ENCODE data around the gene ADAM21. TPM values are rescaled to one million over a fixed set of nuclear protein-coding genes. Genes with fewer than 3 reads are reported as not detected.
"Not testable (repeated sequence)": the region's sequence is repeated elsewhere in the genome, so short reads cannot be mapped to it uniquely, and the experiment has no call there.

The ADAM21 gene
- total RNA-seq, 3 donors from 2014 or later (not counting 1 experiment from before 2014, with no cell fraction given): not detected

DNA sequence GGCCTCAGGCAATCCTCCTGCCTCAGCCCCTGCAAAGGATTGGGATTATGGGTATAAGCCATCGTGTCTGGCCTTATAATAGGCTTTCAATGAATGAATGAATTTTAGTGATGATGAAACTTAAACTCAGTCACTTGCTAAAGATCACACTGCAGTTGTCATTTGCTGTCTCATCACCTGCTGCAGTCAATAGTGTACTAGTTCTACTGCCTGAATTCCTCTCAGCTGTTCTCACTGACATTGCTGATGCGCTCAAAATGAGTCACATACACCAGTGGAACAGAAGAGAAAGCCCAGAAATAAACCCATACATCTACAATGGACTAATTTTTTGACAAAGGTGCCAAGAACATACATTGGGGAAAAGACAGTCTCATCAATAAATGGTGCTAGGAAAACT lies 29.4 kb upstream of the ADAM21 start:
- no peak for DNase-seq
- TF ChIP-seq, protein P1, sequence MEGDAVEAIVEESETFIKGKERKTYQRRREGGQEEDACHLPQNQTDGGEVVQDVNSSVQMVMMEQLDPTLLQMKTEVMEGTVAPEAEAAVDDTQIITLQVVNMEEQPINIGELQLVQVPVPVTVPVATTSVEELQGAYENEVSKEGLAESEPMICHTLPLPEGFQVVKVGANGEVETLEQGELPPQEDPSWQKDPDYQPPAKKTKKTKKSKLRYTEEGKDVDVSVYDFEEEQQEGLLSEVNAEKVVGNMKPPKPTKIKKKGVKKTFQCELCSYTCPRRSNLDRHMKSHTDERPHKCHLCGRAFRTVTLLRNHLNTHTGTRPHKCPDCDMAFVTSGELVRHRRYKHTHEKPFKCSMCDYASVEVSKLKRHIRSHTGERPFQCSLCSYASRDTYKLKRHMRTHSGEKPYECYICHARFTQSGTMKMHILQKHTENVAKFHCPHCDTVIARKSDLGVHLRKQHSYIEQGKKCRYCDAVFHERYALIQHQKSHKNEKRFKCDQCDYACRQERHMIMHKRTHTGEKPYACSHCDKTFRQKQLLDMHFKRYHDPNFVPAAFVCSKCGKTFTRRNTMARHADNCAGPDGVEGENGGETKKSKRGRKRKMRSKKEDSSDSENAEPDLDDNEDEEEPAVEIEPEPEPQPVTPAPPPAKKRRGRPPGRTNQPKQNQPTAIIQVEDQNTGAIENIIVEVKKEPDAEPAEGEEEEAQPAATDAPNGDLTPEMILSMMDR (IDR thresholded peaks at IDR 0.05): no peak
- no peaks in the 10 kb centered on the region for H3K9me3 Mint-ChIP-seq
- 88% methylated on average over 2 of the region's 2 CpGs for WGBS (ENCODE audit: insufficient coverage)
- H3K27ac Mint-ChIP-seq: no peak overlapping the region
- ATAC-seq: no peak
- Histone ChIP-seq H3K27me3 (ENCODE audit: control insufficient read depth, insufficient read depth, low read length) (no peaks in the 10 kb centered on the region), H3K4me3 (ENCODE audit: low read length) (no peak overlapping the region), H3K4me1 (ENCODE audit: control insufficient read depth, insufficient read depth, low read length) (no peaks in the 10 kb centered on the region), H3K27ac (ENCODE audit: low read length) (no peak overlapping the region), H3K36me3 (ENCODE audit: control insufficient read depth, insufficient read depth, low read length) (no peaks in the 10 kb centered on the region), H3K9me3 (ENCODE audit: control insufficient read depth, insufficient read depth, low read length) (no peaks in the 10 kb centered on the region)
- H3K36me3 Mint-ChIP-seq: no peaks in the 10 kb centered on the region
- peaks cover 0 to under 1% of the 10 kb centered on the region in 2 donors for H3K4me1 Mint-ChIP-seq
- intact Hi-C loops (cut with micrococcal nuclease): no loop called here
- no peak overlapping the region for H3K4me3 Mint-ChIP-seq
- peaks cover under 1 to 10% of the 10 kb centered on the region in 2 donors for H3K27me3 Mint-ChIP-seq (ENCODE audit: low read depth in 2 of 2)

DNA sequence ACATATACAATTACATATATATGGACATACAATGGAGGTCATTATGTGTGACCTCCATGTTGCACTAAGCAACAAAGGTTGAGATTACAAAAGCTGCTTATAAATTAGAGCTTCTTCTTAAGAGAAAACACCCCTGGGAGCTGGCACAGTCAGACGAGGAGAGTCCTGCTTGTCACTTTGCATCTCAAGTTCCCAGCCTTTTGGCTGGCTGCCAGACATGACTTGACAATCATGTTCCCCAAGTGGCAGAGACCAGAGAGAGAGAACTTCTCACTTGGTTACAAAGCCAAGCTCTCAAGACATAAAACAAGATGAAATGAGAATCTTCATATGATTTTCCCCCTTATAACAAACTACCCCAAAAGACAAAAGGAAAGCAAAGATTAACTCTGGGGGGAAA lies 26.6 kb upstream of the ADAM21 start:
- no peaks in the 10 kb centered on the region for H3K36me3 Mint-ChIP-seq
- TF ChIP-seq, protein P1 (IDR thresholded peaks at IDR 0.05): no peak
- no peak for ATAC-seq
- WGBS (ENCODE audit: insufficient coverage): 0% methylated on average over 1 of the region's 1 CpG
- Histone ChIP-seq H3K4me1 (ENCODE audit: control insufficient read depth, insufficient read depth, low read length) (no peaks in the 10 kb centered on the region), H3K27ac (ENCODE audit: low read length) (no peak overlapping the region), H3K27me3 (ENCODE audit: control insufficient read depth, insufficient read depth, low read length) (no peaks in the 10 kb centered on the region), H3K4me3 (ENCODE audit: low read length) (no peak overlapping the region), H3K9me3 (ENCODE audit: control insufficient read depth, insufficient read depth, low read length) (no peaks in the 10 kb centered on the region), H3K36me3 (ENCODE audit: control insufficient read depth, insufficient read depth, low read length) (no peaks in the 10 kb centered on the region)
- intact Hi-C loops (cut with micrococcal nuclease): no loop called here
- H3K27ac Mint-ChIP-seq: no peak overlapping the region
- H3K27me3 Mint-ChIP-seq (ENCODE audit: low read depth in 2 of 2): peaks cover 8 to 14% of the 10 kb centered on the region in 2 donors
- H3K4me1 Mint-ChIP-seq: no peaks in the 10 kb centered on the region
- H3K9me3 Mint-ChIP-seq: no peaks in the 10 kb centered on the region
- no peak overlapping the region for H3K4me3 Mint-ChIP-seq
- peak in 1 of 2 donors; percentile 2 for DNase-seq

DNA sequence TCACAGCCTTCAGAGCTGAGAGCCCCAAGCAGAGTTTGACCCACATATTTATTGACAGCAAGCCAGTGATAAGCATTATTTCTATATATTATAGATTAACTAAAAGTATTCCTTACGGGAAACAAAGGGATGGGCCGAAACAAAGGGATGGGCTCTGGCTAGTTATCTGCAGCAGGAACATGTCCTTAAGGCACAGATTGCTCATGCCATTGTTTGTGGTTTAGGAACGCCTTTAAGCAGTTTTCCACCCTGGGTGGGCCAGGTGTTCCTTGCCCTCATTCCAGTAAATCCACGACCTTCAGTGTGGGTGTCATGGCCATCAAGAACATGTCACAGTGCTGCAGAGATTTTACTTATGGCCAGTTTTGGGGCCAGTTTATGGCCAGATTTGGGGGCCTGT lies 25.4 kb upstream of the ADAM21 start:
- H3K9me3 Mint-ChIP-seq; H3K9me3 ChIP-seq (ENCODE audit: control insufficient read depth, insufficient read depth, low read length); H3K27me3 ChIP-seq (ENCODE audit: control insufficient read depth, insufficient read depth, low read length); H3K27ac Mint-ChIP-seq; DNase-seq; ATAC-seq; H3K27ac ChIP-seq (ENCODE audit: low read length); H3K4me3 ChIP-seq (ENCODE audit: low read length); H3K4me1 Mint-ChIP-seq; H3K36me3 ChIP-seq (ENCODE audit: control insufficient read depth, insufficient read depth, low read length); intact Hi-C loops (cut with micrococcal nuclease); H3K4me3 Mint-ChIP-seq; H3K4me1 ChIP-seq (ENCODE audit: control insufficient read depth, insufficient read depth, low read length); H3K36me3 Mint-ChIP-seq: not testable (repeated sequence)
- peaks cover 12 to 24% of the 10 kb centered on the region in 2 donors for H3K27me3 Mint-ChIP-seq (ENCODE audit: low read depth in 2 of 2)
- WGBS (ENCODE audit: insufficient coverage): 54% methylated on average over 2 of the region's 4 CpGs

DNA sequence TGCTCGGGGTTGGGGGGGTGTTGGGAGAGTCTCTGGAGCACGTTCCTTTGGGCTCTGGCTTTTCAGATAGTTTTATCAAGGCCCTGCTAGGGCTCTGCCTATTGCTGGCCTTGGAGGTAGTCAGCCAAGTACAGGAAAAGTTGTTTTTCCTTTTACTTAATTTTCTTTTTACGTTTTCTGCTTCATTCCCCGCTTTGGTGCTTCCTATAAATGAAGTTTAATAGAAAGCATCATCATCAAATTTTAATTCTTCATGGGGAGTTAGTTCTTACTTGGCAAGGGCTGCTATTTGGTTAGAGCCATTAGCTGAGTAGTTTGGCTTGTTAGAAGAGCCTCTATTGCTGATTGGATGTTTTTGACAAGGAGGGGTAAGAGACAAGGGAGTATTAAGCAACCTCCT lies 15.1 kb upstream of the ADAM21 start:
- no peak overlapping the region for H3K27ac ChIP-seq (ENCODE audit: low read length)
- H3K27me3 ChIP-seq (ENCODE audit: control insufficient read depth, insufficient read depth, low read length): no peaks in the 10 kb centered on the region
- ATAC-seq (no peak), DNase-seq (no peak)
- no peak overlapping the region for H3K4me3 ChIP-seq (ENCODE audit: low read length)
- Mint-ChIP-seq H3K27me3 (ENCODE audit: low read depth in 2 of 2) (peaks cover 7 to 11% of the 10 kb centered on the region in 2 donors), H3K36me3 (peaks cover 14% of the 10 kb centered on the region), H3K4me3 (no peak overlapping the region), H3K9me3 (peaks cover 5 to 13% of the 10 kb centered on the region in 2 donors), H3K27ac (no peak overlapping the region), H3K4me1 (no peaks in the 10 kb centered on the region)
- H3K9me3 ChIP-seq (ENCODE audit: control insufficient read depth, insufficient read depth, low read length): peaks cover 27% of the 10 kb centered on the region
- WGBS (ENCODE audit: insufficient coverage): 71% methylated on average over 2 of the region's 4 CpGs
- H3K4me1 ChIP-seq (ENCODE audit: control insufficient read depth, insufficient read depth, low read length): no peaks in the 10 kb centered on the region
- intact Hi-C loops (cut with micrococcal nuclease): no loop called here
- H3K36me3 ChIP-seq (ENCODE audit: control insufficient read depth, insufficient read depth, low read length): no peaks in the 10 kb centered on the region
- TF ChIP-seq, protein P1 (IDR thresholded peaks at IDR 0.05): no peak
